Ovary (tissue), 9 donors: Measurements from ENCODE around the gene CADM2. TPM values are rescaled to one million over a fixed set of nuclear protein-coding genes. Genes with fewer than 3 reads are reported as not detected.

Experiments used
- DNase-seq, 5 donors: peaks; one replicate each; pipeline ENCODE4 v3.0.0-alpha.2; 2019 to 2020
- H3K27ac ChIP-seq, 2 donors: fragments of 200-600 bp; one replicate each; pipeline versions ENCODE4 v1.5.1 to v1.8.0; 2019 to 2022
- H3K27me3 ChIP-seq: fragments of 200-600 bp; one replicate; pipeline ENCODE4 v1.8.0; 2022
- H3K36me3 ChIP-seq: fragments of 200-600 bp; sonication (generic); one replicate; pipeline ENCODE4 v1.5.1; 2019
- H3K4me1 ChIP-seq: one replicate; pipeline ENCODE4 v1.8.1; 2013; ENCODE audit warnings: mild to moderate bottlenecking, moderate library complexity; ENCODE audit not compliant: insufficient read depth
- H3K4me3 ChIP-seq: fragments of 200-600 bp; sonication (generic); one replicate; pipeline ENCODE4 v1.5.1; 2017
- H3K9me3 ChIP-seq, 2 donors: fragments of 200-600 bp in 1 of 2; sonication (generic) in 1 of 2; one replicate each; pipeline versions ENCODE4 v1.5.1 to v1.8.1; 2013 to 2019; ENCODE audit warnings: mild to moderate bottlenecking in 1 of 2, moderate library complexity in 1 of 2
- EP300 ChIP-seq: sonication (generic); formaldehyde crosslinking; IDR thresholded peaks from one replicate; pipeline ENCODE4 v1.6.1; 2017; ENCODE audit warnings: antibody characterized with exemption
- POLR2A ChIP-seq: fragments of 450-650 bp; IDR thresholded peaks from one replicate; pipeline ENCODE4 v1.6.1; 2017; ENCODE audit warnings: antibody characterized with exemption, mild to moderate bottlenecking, moderate library complexity
- WGBS, 3 donors: extraction: QIAGEN DNeasy Blood & Tissue Kit in 1 of 3; methylation state at CpG; one replicate each; pipeline versions ENCODE4 v1.1.5 to v1.1.7; 2013 to 2017; 5-methylcytosine and 5-hydroxymethylcytosine counted together
- intact Hi-C, 4 donors: fragments of 100-400 bp; cut with DNase I; formaldehyde crosslinking; loops; one replicate each; pipeline versions ENCODE4 v1.11.0 to v1.15.1; 2022 to 2023
- polyA plus RNA-seq, 2 donors: library from polyadenylated mRNA; stranded (reverse); fragments of 200-250 nt in 1 of 2; fragments of 350-450 nt in 1 of 2; fragmentation: Illumina TruSeq in 1 of 2; extraction: RNeasy Lipid Tissue Mini Kit (QIAGEN cat#74804) in 1 of 2; gene quantifications; one replicate each; pipeline ENCODE4 v1.2.3, GENCODE V29; 2013 to 2014
- total RNA-seq, 7 donors: library from RNA; depleted of rRNA in 2 of 7; stranded (reverse); fragments of >200 nt in 2 of 7; fragmentation: NEBNext Ultra II Directional in 3 of 7; extraction: Animal tissue kit (Norgen Biotek cat#: 25700) in 3 of 7; gene quantifications; one replicate each; pipeline versions ENCODE4 v1.1.0 to v1.2.4, GENCODE V29; 2016 to 2023
- TF ChIP-seq, protein P1 (sequence below), 3 donors: fragments of 450-650 bp in 2 of 3; fragments of 200-600 bp in 1 of 3; IDR thresholded peaks; one replicate each; pipeline versions ENCODE4 v1.5.1 to v1.8.0; 2016 to 2022; ENCODE audit warnings: antibody characterized with exemption in 3 of 3, mild to moderate bottlenecking in 1 of 3
- donor health status: DM: no; HTN: no; CAD: no; lungs with moderate emphysema.
- donor health status: DM: no; HTN: no; CAD: no.
- donor health status: Bipolar disorder and iron deficiency.
- donor health status: DM: yes; HTN: yes; CAD: no.
- donor health status: DM: no; HTN: no; CAD: no.
- donor health status: DM: yes; HTN: yes; CAD: no.

Gene CADM2
- total and polyA plus RNA-seq, 9 donors: 0.20 to 1.9 (median 0.69) TPM

DNA sequence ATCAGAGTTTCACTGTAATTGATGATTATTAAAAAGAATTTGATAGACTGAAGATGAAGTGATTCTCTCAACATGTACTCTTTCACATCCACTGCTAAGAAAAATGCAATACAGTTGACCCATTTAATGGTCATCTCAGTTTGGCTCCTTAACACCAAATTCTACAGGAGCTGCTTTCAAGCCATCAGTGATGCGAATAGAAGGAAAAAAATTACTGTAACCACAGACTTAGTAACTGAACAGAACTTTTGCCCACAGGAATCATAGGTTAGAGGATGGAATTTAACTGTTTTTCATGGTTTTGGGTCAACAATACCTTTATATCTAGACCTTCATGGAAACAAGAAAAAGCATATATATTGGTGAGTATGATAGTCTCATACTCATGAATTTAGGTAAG, 633.5 kb downstream of the CADM2 start:
- no peaks in the 10 kb centered on the region for H3K36me3 ChIP-seq
- H3K27ac ChIP-seq: no peak overlapping the region
- H3K9me3 ChIP-seq: no peaks in the 10 kb centered on the region
- intact Hi-C loops: no loop called here
- H3K27me3 ChIP-seq: no peaks in the 10 kb centered on the region
- TF ChIP-seq, protein P1, sequence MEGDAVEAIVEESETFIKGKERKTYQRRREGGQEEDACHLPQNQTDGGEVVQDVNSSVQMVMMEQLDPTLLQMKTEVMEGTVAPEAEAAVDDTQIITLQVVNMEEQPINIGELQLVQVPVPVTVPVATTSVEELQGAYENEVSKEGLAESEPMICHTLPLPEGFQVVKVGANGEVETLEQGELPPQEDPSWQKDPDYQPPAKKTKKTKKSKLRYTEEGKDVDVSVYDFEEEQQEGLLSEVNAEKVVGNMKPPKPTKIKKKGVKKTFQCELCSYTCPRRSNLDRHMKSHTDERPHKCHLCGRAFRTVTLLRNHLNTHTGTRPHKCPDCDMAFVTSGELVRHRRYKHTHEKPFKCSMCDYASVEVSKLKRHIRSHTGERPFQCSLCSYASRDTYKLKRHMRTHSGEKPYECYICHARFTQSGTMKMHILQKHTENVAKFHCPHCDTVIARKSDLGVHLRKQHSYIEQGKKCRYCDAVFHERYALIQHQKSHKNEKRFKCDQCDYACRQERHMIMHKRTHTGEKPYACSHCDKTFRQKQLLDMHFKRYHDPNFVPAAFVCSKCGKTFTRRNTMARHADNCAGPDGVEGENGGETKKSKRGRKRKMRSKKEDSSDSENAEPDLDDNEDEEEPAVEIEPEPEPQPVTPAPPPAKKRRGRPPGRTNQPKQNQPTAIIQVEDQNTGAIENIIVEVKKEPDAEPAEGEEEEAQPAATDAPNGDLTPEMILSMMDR (IDR thresholded peaks at IDR 0.05): no peak
- TF ChIP-seq POLR2A (no peak), EP300 (no peak)
- WGBS, 3 donors: 63 to 76% (median 74%) methylated on average over 1 of the region's 1 CpG
- H3K4me1 ChIP-seq: no peaks in the 10 kb centered on the region
- DNase-seq: no peak
- no peak overlapping the region for H3K4me3 ChIP-seq

DNA sequence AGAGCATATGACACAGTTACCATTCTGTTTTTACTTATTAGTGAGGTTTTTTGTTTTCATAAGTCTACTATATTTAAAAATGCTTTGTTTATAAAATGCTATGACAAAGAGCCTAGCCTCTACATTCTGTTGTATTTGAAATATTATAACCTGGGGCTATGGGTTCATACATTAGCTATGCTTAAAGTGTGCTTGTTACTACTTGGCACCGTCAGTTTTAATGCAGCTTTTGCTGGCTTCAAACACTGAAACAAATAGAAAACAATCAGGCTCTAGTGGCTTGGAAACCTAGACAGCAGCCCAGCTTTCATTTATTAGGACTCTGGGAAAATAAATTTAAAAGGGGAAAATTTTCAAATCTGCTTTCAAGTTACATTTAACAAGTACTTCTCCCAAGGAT, 635.9 kb downstream of the CADM2 start:
- DNase-seq: no peak
- intact Hi-C loops: no loop called here
- no peak for TF ChIP-seq EP300
- TF ChIP-seq, protein P1 (IDR thresholded peaks at IDR 0.05): no peak
- no peak for TF ChIP-seq POLR2A
- no peaks in the 10 kb centered on the region for H3K27me3 ChIP-seq
- H3K9me3 ChIP-seq: no peaks in the 10 kb centered on the region
- H3K36me3 ChIP-seq: no peaks in the 10 kb centered on the region
- H3K4me1 ChIP-seq: no peaks in the 10 kb centered on the region
- H3K27ac ChIP-seq: no peak overlapping the region
- H3K4me3 ChIP-seq: no peak overlapping the region
- 11 to 15% (median 12%) methylated on average over 1 of the region's 1 CpG for WGBS, 3 donors

DNA sequence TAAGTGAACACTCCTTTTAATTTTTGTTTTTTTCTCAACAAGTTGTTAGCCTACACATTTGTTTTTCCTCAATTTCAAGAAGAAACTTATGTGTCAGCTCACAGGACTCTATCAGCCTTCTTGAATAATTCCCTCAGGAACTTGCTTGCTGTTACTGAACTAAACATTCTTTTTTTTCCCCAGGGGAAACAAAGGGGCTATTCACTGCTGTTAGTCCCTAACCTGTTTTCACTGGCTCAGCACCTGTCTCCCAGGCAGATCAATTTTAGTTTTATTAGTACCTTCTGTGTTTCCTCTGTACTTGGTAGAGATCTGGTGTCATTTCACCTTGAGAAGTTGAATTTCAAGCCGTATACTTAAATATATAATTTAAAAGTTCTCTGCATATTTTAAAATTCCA, 644.6 kb downstream of the CADM2 start:
- 55 to 75% (median 58%) methylated on average over 1 of the region's 1 CpG for WGBS, 3 donors
- H3K27me3 ChIP-seq: no peaks in the 10 kb centered on the region
- TF ChIP-seq POLR2A (no peak), EP300 (no peak)
- TF ChIP-seq, protein P1 (IDR thresholded peaks at IDR 0.05): no peak
- DNase-seq: no peak
- no peaks in the 10 kb centered on the region for H3K36me3 ChIP-seq
- H3K4me3 ChIP-seq: no peak overlapping the region
- H3K27ac ChIP-seq: no peak overlapping the region
- no peaks in the 10 kb centered on the region for H3K9me3 ChIP-seq
- no peaks in the 10 kb centered on the region for H3K4me1 ChIP-seq
- intact Hi-C loops: no loop called here

DNA sequence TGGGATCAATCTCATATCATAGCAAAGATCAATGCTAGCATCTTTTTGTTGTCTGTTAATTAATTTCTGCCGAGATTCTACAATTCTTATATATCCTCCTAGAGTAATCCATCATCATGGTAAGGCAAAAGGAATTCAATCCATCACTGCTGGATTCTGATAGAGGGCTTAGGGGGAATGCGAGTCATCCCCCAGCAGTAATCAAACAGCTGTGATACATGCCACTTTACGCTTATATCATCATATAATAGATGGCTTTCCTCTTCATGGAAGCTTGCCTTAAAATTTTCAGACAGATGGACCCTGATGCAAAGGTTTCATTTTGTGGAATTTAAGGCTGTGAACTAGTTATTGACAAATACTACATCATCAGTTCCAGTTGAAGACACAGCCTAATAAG, 645.9 kb downstream of the CADM2 start:
- no peaks in the 10 kb centered on the region for H3K4me1 ChIP-seq
- no peak overlapping the region for H3K4me3 ChIP-seq
- TF ChIP-seq EP300 (no peak), POLR2A (no peak)
- TF ChIP-seq, protein P1 (IDR thresholded peaks at IDR 0.05): no peak
- H3K27me3 ChIP-seq: no peaks in the 10 kb centered on the region
- no peak overlapping the region for H3K27ac ChIP-seq
- intact Hi-C loops: no loop called here
- WGBS, 3 donors: 87 to 90% (median 87%) methylated on average over 3 of the region's 3 CpGs
- no peaks in the 10 kb centered on the region for H3K9me3 ChIP-seq
- no peak for DNase-seq
- H3K36me3 ChIP-seq: no peaks in the 10 kb centered on the region

DNA sequence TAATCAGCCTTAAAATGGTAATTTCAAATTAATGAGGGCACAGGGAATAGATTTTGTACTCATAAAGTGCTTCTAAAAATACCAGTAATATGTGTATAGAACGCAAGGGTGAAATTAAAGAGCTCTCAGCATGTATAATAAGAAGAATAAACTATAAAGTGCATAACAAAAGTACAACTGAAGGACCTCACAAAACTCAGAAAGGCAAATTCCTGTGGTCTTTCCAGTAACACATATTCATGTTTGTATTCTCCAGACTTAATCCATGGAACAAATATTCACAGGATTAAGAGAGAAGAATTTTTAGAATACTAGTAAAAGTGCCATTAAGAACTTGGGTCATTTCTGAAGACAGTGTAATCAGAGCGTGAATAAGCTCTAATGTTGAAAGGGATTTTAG, 646.3 kb downstream of the CADM2 start:
- Histone ChIP-seq H3K27me3 (no peaks in the 10 kb centered on the region), H3K9me3 (no peaks in the 10 kb centered on the region), H3K27ac (no peak overlapping the region), H3K4me1 (no peaks in the 10 kb centered on the region), H3K36me3 (no peaks in the 10 kb centered on the region), H3K4me3 (no peak overlapping the region)
- intact Hi-C loops: no loop called here
- no peak for DNase-seq
- TF ChIP-seq, protein P1 (IDR thresholded peaks at IDR 0.05): no peak
- TF ChIP-seq EP300: no peak
- no peak for TF ChIP-seq POLR2A
- WGBS, 3 donors: 83 to 85% (median 84%) methylated on average over 2 of the region's 2 CpGs
